ENCODE measurements around the gene STK10. TPM values are rescaled to one million over a fixed set of nuclear protein-coding genes. Genes with fewer than 3 reads are reported as not detected.
A peak's percentile ranks its signal among the peaks of the same experiment; 100 is the strongest.

The STK10 gene
- total RNA-seq, 1 donor, result 27.1 TPM

- TF ChIP-seq, protein P1, sequence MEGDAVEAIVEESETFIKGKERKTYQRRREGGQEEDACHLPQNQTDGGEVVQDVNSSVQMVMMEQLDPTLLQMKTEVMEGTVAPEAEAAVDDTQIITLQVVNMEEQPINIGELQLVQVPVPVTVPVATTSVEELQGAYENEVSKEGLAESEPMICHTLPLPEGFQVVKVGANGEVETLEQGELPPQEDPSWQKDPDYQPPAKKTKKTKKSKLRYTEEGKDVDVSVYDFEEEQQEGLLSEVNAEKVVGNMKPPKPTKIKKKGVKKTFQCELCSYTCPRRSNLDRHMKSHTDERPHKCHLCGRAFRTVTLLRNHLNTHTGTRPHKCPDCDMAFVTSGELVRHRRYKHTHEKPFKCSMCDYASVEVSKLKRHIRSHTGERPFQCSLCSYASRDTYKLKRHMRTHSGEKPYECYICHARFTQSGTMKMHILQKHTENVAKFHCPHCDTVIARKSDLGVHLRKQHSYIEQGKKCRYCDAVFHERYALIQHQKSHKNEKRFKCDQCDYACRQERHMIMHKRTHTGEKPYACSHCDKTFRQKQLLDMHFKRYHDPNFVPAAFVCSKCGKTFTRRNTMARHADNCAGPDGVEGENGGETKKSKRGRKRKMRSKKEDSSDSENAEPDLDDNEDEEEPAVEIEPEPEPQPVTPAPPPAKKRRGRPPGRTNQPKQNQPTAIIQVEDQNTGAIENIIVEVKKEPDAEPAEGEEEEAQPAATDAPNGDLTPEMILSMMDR (IDR thresholded peaks at IDR 0.05; ENCODE audit: extremely low read depth, low read depth, low read length), result no peak
- Histone ChIP-seq H2AFZ (ENCODE audit: low read length) (no peak overlapping the region), H3K79me2 (ENCODE audit: insufficient read depth, low read length) (no peaks in the 10 kb centered on the region), H3K4me3 (ENCODE audit: insufficient read depth, low read length) (no peak overlapping the region), H3K27ac (ENCODE audit: low read depth, low read length) (no peak overlapping the region), H3K4me2 (ENCODE audit: insufficient read depth, low read length) (no peak overlapping the region), H3K4me1 (ENCODE audit: insufficient read depth, low read length) (peaks cover 15% of the 10 kb centered on the region), H4K20me1 (ENCODE audit: insufficient read depth, low read length) (no peaks in the 10 kb centered on the region), H3K27me3 (ENCODE audit: insufficient read depth, low read length) (no peaks in the 10 kb centered on the region), H3K36me3 (ENCODE audit: insufficient read depth, low read length) (peaks cover 32% of the 10 kb centered on the region), H3K9me3 (ENCODE audit: low read depth, low read length) (no peaks in the 10 kb centered on the region)
- no peak for DNase-seq (ENCODE audit: insufficient read length, low spot score, missing footprints)
Measured at GRCh38 chr5:172055421-172055820, 132.6 kb downstream of the STK10 start.

GRCh38 chr5:172054611-172055153 is 133.3 kb downstream of the STK10 start:
- no peaks in the 10 kb centered on the region for H3K27me3 ChIP-seq (ENCODE audit: insufficient read depth, low read length)
- H3K9me3 ChIP-seq (ENCODE audit: low read depth, low read length), result no peaks in the 10 kb centered on the region
- peak; percentile 53 for DNase-seq (ENCODE audit: insufficient read length, low spot score, missing footprints)
- no peak overlapping the region for H3K27ac ChIP-seq (ENCODE audit: low read depth, low read length)
- no peak overlapping the region for H2AFZ ChIP-seq (ENCODE audit: low read length)
- peaks cover 15% of the 10 kb centered on the region for H3K4me1 ChIP-seq (ENCODE audit: insufficient read depth, low read length)
- no peak overlapping the region for H3K4me2 ChIP-seq (ENCODE audit: insufficient read depth, low read length)
- H4K20me1 ChIP-seq (ENCODE audit: insufficient read depth, low read length), result no peaks in the 10 kb centered on the region
- TF ChIP-seq, protein P1 (IDR thresholded peaks at IDR 0.05; ENCODE audit: extremely low read depth, low read depth, low read length), result no peak
- H3K36me3 ChIP-seq (ENCODE audit: insufficient read depth, low read length), result peaks cover 29% of the 10 kb centered on the region
- no peak overlapping the region for H3K4me3 ChIP-seq (ENCODE audit: insufficient read depth, low read length)
- H3K79me2 ChIP-seq (ENCODE audit: insufficient read depth, low read length), result no peaks in the 10 kb centered on the region

- no peak overlapping the region for H3K4me3 ChIP-seq (ENCODE audit: insufficient read depth, low read length)
- H4K20me1 ChIP-seq (ENCODE audit: insufficient read depth, low read length), result no peaks in the 10 kb centered on the region
- peak overlapping the region; percentile 51 for H3K4me2 ChIP-seq (ENCODE audit: insufficient read depth, low read length)
- no peaks in the 10 kb centered on the region for H3K9me3 ChIP-seq (ENCODE audit: low read depth, low read length)
- TF ChIP-seq, protein P1 (IDR thresholded peaks at IDR 0.05; ENCODE audit: extremely low read depth, low read depth, low read length), result peak; percentile 61
- no peak overlapping the region for H2AFZ ChIP-seq (ENCODE audit: low read length)
- peaks cover 24% of the 10 kb centered on the region for H3K36me3 ChIP-seq (ENCODE audit: insufficient read depth, low read length)
- no peaks in the 10 kb centered on the region for H3K79me2 ChIP-seq (ENCODE audit: insufficient read depth, low read length)
- H3K27ac ChIP-seq (ENCODE audit: low read depth, low read length), result peak overlapping the region; percentile 77
- no peaks in the 10 kb centered on the region for H3K27me3 ChIP-seq (ENCODE audit: insufficient read depth, low read length)
- peak; percentile 95 for DNase-seq (ENCODE audit: insufficient read length, low spot score, missing footprints)
- H3K4me1 ChIP-seq (ENCODE audit: insufficient read depth, low read length), result peaks cover 21% of the 10 kb centered on the region
Measured at GRCh38 chr5:172052450-172053236, 135.4 kb downstream of the STK10 start.

GRCh38 chr5:172051643-172052339 is 136.2 kb downstream of the STK10 start:
- Histone ChIP-seq H3K9me3 (ENCODE audit: low read depth, low read length) (no peaks in the 10 kb centered on the region), H3K27me3 (ENCODE audit: insufficient read depth, low read length) (no peaks in the 10 kb centered on the region), H3K4me3 (ENCODE audit: insufficient read depth, low read length) (no peak overlapping the region), H3K36me3 (ENCODE audit: insufficient read depth, low read length) (peaks cover 26% of the 10 kb centered on the region), H3K4me2 (ENCODE audit: insufficient read depth, low read length) (peak overlapping the region; percentile 51), H4K20me1 (ENCODE audit: insufficient read depth, low read length) (no peaks in the 10 kb centered on the region), H3K27ac (ENCODE audit: low read depth, low read length) (peak overlapping the region; percentile 77), H3K4me1 (ENCODE audit: insufficient read depth, low read length) (peaks cover 21% of the 10 kb centered on the region), H2AFZ (ENCODE audit: low read length) (no peak overlapping the region), H3K79me2 (ENCODE audit: insufficient read depth, low read length) (no peaks in the 10 kb centered on the region)
- TF ChIP-seq, protein P1 (IDR thresholded peaks at IDR 0.05; ENCODE audit: extremely low read depth, low read depth, low read length), result no peak
- peak; percentile 85 for DNase-seq (ENCODE audit: insufficient read length, low spot score, missing footprints)
